Stimulated activated CD8-positive, alpha-beta memory T cell treated with anti-CD3 and anti-CD28 coated beads, Interleukin-12 subunit alpha, Interleukin-12 subunit beta, amount 100 ng/mL, for 24 hours (primary cell): ENCODE data around the gene TMEM178B.
"Not testable (repeated sequence)": the region's sequence is repeated elsewhere in the genome, so short reads cannot be mapped to it uniquely, and the experiment has no call there.

Experiments used
- DNase-seq: peaks from one replicate; pipeline ENCODE4 v3.0.0-alpha.2; 2020; ENCODE audit errors: extremely low read depth

The TMEM178B gene

DNA sequence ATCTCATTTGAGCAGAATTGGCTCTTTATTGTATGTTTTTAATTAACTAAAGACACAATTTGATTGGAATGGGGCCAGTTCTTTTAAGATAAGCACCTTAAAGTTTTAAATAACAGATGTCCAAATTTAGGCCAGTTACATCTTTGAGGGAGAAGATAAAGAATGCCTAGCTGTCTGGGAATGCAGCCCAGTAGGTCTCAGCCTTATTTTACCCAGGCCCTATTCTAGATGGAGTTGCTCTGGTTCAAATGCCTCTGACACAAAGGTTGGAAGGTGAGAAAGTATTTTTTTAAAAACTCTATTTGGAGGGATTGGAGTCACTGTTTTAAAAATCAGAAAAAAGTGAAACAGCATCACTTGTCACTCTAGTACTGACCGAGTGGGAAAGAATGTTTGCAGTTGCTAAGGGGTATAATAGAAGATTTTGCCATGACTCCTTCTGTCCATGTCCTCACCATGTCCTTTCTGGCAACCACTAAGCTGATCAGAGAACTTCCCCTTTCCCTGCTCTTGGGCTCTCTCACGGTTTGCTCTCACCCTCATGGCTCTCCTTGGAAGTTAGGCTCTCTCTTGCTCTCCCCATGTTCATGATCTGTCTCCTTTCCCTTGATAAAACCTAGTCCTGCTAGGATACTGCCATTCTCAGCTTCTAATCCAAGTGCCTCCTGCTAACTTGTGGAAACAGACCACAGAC is 239.1 kb downstream of the TMEM178B start:
- no peak for DNase-seq

DNA sequence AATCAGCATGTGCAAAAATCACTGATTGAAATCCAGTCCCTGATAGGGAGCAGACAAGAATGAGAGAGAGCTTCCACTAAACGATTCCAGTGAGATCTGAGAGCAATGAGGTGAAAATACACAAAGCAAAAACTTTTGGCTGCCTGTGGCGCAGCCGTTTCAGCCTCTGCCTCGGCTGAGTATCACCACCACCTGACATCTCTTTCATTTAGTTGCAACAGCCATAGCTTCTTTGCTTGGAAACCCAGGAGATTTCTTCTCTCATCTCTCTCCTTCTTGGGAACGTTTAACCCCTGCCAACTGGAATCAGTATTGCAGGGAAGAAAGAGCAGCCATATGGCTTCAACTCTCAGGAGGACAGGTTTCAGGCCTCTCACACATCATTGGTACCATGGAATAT is 240.0 kb downstream of the TMEM178B start:
- no peak for DNase-seq

DNA sequence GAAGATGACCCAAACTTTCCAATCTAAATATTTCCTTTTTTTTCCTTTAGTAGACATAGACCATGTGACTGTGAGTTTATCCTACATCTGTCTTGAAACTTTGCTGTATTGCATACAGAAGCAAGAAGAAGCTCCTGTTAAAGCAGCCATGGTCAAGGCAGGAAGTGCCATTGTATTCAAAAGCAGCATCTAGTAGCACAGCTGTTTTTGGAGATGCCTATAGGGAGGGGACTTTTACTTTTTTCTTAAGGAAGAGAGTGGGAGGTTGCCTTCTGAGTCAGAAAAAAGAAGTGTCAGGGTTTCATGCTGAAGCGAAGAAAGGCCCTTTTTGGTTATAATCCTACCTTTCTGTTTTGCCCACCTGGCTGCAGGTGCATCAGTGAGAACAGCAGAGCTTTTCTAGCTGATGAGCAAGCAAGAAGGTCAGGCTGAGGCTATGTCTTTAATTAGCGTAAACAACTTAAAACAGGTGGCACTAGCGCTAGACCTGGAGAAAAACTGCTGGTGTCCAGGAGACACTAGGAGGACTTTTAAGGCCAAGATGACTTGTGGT is 243.2 kb downstream of the TMEM178B start:
- DNase-seq: no peak

DNA sequence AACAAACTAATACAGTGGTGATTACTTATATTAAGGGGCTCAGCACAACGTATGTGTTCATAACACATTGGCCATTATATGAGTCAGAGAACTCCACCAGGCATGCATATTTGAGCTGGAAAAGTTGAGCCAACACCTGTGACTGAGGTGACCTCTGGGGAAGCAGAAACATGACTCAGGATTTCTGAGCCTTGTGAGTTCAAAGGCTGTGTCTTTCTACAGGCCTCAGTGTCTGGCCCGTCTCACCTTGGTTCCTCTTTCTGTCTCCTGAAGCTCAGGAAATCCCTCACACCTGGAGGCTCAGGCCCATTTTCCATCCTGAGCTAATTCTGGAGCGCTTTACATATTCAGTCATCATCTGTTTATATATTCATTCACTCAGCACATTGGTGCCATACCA is 246.4 kb downstream of the TMEM178B start:
- no peak for DNase-seq

DNA sequence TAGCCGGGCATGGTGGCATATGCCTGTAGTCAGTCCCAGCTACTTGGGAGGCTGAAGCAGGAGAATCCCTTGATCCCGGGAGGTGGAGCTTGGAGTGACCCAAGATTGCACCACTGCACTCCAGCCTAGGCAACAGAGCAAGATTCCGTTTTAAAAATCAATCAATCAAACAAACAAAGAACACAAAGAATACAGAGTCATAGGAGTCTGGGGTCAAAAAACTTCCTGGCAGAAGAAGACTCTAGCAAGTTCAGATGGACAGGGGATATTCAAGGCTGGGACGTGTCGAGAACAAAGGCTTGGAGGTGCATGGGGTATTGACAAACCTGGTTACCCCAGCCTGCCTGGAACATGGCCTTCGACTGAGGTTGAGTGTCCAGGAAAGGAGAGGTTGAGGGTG is 248.5 kb downstream of the TMEM178B start:
- DNase-seq: no peak

DNA sequence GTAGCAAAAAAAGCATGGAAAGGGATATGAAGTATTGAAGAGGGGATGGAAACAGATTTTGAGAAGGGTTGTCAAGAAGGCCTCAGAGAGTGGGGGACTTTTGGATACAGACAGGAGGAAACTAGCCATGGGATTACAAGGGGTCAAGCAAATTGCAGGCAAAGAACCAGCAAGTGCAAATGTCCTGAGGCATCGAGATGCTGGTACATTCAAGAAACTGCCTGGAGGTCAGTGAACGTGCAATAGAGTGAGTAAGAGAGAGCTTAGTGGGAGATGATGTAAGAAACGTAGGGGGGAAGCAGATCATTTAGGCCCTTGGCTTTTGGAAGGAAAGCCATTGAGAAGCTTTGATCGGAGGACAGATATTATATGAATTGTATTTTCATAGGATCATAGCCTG is 250.0 kb downstream of the TMEM178B start:
- no peak for DNase-seq

DNA sequence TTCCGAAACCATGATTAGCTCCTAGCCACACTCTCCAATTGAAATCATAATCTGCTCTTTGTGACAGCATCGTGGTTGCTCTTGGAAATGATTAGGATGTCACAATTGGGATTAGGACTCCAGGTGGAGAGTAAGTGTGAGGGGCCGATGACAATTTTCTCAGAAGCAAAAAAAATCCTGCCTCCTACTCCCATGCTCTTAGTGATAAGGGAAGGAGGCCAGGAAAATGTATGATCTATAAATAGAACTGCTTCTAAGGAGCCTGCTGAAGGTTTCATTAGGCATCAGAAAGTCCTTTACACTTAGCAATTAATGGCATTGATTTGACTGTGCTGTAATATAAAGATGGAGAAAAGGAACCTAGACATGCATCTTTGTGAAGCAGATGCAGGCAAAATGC is 251.0 kb downstream of the TMEM178B start:
- DNase-seq: no peak

DNA sequence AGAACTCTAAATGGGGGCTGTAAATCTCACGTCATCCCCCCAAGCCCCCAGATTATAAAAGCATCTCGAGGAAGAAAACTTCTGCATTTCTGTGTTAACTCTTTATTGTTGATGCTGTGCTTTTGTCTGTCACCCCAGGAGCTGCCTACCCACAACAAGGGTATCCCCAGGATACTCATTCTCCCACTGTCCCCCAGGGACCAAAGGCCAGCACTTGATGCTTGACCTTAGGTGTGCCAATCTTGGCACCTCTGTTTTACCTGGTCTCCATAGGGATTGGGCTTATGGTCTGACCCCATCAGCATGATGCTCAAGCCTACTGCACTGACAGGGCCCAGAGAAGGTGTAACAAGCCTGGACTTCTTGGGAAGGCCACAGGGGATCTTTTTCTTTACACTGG is 251.4 kb downstream of the TMEM178B start:
- no peak for DNase-seq

DNA sequence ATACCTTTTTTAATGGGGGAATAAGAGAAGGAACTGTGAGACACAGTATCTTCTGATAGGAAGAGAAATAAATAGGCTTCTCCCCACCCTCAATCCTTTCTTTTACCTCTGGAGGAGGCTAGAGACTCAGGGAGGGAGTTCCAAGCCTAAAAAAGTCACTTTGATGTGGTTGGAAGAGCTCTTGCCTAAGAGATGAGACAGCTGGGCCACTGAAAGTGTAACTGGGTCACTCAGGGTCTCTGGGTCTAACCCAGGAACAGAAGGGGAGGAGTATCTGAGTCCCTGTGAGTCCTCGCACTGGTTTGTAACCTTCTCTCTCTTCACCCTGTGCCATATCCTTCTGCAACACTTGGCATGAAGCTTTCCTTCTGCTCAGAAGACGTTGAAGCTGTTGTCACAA is 254.4 kb downstream of the TMEM178B start:
- DNase-seq: no peak

DNA sequence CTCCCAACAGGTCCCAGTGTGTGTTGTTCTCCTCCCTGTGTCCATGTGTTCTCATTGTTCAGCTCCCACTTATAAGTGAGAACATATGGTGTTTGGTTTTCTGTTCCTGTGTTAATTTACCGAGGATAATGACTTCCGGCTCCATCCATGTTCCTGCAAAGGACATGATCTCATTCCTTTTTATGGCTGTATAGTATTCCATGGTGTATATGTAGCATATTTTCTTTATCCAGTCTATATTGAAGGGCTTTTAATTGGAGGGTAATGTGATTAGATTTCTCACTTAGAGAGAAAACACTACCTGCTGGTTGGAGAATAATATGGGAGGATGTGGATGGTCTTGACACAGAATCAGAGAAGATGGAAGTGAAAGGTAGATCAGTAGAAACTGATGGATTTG is 256.4 kb downstream of the TMEM178B start:
- DNase-seq: not testable (repeated sequence)

DNA sequence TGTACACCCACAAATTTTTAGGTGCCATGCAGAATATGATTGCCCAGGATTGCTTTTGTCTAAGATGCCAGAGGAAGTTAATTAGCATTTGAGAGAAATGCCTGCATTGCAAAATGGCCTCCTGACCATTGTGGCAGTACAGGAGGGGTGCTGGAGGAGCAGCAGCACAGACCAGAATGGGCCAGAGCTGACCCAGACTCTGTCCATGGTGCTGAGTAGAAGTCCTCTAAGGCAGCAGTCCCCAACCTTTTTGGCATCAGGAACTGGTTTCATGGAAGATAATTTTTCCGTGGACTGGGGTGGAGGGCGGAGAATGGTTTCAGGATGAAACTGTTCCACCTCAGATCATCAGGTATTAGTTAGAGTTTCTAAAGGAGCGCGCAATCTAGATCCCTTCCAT is 259.6 kb downstream of the TMEM178B start:
- DNase-seq: no peak

DNA sequence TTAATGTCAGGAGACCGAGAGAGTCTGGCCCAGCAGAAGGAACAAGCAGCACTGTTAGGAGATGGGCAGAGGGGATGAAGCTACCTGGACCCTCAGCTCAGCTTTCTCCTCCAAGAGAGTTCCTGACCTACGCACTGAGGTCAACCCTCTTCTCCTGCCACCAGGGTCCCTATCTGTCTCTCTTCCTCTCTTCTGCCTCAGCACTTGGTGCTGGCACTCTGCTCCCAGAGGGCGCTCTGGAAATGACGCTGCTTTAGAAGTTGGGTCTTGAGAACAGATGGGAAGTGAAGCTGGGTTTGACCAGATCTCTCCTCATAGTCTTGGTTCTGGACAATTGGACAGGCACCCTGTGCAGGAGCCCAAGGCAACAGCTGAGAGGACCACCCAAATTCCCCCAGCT is 261.3 kb downstream of the TMEM178B start:
- DNase-seq: no peak

DNA sequence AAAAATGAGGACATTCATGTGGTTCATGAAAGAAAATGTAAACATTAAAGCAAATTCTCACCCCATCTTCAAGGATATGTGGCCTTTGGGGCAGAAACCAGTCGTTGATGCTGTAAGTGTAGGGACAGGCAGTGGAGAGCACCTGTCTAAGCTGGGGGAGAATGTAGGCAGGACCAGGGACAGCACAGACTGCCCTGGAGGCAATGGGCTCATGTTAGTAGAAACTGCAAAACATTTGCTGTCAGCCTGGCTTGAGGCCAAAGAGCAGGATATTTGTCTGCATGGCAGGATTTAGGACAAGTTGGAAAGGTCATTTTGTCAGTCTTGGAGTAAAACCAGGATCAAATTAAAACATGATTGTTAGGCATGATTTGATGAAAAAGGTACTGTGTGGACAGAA is 265.7 kb downstream of the TMEM178B start:
- no peak for DNase-seq

DNA sequence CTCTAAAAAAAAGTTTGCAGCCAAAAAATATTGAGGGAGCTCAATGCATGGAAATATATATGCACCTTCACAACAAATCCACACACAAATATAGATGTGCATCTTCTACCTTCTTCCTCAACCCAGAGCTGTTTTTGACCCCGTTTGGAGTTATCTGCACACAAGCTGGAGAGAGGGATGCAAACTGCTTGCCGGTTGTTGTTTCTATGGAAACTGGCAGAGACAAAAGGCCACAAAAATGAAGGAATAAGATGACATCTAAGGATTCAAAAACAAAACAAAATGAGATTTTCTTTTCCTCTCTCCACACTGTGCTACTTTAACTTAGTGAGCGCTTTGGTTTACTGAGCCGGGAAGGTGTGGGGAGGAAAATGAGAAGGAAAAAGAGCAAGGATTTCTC is 267.1 kb downstream of the TMEM178B start:
- DNase-seq: no peak

DNA sequence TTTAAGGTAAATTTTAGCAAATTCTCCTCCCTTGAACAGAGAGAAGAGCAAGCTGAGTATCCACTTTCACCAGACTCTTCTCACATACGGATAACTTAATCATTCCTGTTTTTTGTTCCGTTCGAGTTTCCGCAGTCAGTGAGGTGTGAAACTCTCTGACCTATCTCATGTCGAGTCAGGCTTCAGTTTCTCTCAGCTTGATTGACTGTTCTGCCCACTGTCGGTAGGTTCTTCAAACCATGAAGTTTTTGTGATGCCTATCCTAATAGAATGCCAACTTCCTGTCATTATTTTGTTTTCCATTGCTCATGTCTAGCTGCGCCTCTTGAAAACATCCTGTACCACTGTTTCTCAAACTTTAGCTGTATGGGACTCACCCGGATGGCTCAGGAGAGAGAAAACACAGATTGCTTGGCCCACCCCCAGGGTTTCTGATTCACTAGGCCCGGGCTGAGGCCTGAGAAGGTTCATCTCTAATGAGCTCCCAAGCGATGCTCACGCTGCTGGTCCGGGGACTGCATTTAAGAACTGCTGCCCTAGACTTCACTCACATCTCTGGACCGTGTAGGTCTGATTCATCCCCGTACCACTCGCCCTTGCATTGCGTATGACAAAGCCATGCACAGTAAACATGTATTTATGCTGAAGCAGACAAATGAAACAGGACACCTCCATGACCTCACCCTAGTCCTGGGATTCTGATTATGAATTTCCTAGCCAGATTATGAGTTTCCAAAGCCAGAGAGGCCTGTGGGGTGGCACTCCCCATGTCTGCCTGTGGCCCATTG is 269.0 kb downstream of the TMEM178B start:
- DNase-seq: no peak

DNA sequence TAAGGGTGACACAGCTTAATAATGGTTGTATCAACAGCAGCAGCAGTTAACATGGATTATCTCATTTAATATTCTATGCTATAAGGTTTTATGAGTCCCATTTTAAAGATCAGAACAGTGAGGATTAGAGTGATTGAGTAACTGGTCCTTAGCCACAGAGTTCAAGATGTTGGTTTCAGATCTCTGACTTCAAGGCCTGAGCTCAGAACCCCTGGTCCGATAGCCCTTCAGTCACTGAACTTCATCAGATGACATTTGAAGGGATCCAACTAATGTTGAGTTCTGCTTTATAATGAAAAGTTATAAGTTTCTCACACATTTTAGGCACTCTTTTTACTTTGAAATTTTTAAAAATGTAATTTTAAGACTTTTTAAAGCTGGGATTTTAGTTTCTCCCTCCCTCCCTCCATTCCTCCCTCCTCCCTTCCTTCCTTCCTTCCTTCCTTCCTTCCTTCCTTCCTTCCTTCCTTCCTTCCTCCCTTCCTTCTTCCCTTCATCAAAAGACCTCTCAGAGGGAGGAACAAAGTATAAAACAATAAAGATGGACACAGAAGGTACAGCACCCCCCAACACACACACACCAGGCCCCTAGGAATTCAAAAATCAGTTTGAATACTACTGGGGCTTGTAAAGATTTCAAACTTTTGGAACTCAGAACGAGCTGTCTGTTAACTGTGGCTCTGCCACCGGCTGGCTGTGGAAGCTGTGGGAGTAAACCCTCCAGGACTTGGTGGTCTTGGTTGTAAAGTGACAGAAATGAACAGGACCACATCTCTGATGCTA is 270.5 kb downstream of the TMEM178B start:
- no peak for DNase-seq

DNA sequence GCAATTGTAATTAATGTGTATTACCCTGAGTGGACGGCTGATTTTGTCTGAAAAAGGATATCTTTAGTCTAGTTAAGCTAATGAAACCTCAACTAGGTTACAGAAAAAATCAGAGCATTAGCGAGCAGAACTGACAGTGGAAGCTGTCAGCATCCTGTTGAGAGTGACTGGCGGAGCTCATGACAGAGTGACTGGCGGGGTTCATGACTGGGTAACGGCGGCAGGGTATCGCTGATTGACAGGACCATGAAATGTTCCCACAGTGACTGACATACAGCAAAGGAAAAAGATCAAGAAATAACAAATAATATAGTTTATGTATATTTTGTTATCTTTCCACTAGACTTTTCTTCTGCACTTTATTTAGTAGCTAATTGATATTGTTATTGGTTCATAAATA is 274.9 kb downstream of the TMEM178B start:
- no peak for DNase-seq

DNA sequence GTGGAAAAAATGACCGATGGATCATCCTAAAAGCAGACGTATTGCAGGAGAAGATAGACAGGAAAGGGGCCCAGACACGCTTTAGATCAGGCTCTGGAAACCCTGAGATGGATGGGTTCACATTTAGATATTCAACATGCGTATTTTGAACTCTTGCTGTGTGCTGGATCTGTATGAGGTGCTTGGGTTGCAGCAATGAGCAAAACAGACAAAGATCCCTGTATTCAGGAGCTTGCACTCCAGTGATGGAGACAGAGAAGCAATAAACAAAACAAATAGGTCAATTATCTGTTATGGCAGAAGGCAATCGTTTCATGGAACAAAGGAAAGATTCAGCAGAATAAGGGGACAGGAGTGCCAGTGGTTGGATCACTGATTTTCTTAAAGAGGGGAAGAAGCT is 275.5 kb downstream of the TMEM178B start:
- DNase-seq: no peak

DNA sequence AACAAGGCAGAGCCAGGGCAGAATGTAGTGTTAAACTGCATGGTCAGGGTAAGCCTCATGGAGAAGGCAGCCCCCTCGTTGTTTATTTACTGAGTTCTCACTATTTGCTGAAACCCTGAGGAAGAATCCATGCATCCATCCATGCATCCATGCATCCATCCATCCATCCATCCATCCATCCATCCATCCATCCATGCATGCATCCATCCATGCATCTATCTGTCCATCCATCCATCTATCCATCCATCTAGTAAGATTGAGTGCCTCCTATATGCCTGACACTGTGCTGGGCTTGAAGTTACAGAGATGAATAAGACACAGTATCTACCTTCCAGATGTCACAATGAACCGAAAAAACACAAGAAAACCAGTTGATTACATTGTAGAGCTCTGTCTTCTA is 275.9 kb downstream of the TMEM178B start:
- DNase-seq: no peak

DNA sequence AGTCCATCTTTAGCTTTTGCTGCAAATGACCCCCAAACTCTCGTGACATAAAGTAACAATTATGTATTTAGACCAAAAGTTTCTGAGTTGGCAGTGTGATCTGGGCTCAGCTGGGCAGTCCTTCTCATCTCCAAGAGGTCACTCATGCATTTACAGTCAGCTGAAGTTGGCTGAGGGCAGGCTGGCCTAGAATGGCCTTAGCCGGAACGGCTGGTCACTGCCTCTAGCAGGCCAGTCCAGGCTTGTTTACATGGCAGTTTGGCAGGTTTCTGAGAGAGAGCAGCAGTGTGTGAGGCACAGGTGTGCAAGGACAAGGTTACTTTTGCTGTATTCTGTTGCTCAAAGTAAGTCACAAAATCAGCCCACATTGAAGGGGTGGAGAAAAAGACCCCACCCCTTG is 277.3 kb downstream of the TMEM178B start:
- no peak for DNase-seq

DNA sequence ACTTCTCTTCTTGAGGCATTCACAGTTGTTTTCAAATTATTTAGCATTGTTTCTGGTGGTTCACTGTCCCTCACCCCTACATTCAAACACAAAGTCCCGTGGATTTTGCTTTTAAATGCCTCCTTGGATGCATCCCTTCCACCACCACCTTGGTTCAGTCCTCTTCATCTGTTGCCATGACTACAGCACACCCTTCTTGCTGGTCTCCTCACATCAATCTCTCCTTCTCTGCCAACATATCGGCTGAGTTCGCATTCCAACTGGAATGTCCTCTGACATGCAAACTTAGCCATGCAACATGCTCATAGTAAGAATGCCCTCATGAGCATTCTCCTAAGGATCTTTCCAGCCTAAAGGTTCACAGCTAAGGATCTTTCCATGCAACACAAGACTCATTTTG is 279.1 kb downstream of the TMEM178B start:
- DNase-seq: no peak

DNA sequence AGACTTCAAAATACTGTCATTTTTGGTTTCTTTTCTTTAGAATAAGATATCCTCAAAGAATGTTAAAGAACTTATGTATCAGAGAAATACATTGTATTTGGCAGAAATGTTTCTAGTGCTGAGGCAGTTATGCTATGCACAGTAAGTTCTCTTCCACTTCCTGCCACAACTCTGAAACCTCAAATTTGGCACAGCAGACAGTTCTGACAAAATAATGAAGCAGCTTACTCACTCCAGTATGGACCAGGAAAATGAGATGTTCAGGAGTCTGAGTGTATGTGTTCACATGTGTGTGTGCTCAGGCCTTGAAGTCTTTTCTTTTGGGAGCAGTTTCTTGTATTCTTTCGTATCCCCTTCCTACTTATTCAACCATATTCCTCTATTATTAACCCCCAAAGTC is 280.4 kb downstream of the TMEM178B start:
- DNase-seq: no peak

DNA sequence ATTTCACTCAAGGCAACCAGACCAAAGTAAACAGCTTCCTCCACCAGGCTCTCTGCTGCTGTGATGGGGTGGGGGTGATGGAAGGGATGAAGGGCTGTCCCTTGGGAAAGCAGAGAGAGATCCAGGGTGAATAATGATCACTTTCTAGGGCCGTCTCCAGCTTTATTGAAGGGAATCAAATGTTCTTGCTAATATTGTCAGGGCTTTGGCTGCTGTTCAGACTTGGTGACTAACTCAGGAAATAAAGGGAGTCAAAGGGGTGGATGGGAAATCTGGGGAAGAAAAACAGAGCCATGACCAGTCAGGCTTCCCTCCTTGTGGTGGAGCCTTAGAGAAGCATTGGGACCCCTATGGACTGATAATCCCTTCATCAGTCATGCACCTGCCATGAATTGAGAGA is 281.2 kb downstream of the TMEM178B start:
- DNase-seq: no peak
